LNCaP clone FGC (cell line): ENCODE data around the gene FOXP1.

Experiments
- DNase-seq: peaks from one replicate; pipeline ENCODE4 v3.0.0-alpha.2; 2011; ENCODE audit warnings: low read depth
- H3K4me3 ChIP-seq: 2 replicates; pipeline ENCODE4 v1.5.1; 2011; ENCODE audit warnings: mild to moderate bottlenecking, low read depth, low read length, control low read depth
- CTCF ChIP-seq: IDR thresholded peaks from 2 replicates; pipeline ENCODE4 v1.5.1; 2012; ENCODE audit warnings: mild to moderate bottlenecking; ENCODE audit not compliant: control insufficient read depth, insufficient read depth; ENCODE audit errors: extremely low read depth

Gene FOXP1

GRCh38 chr3:71366988-71367604 is 216.4 kb downstream of the FOXP1 start:
- no peak for TF ChIP-seq CTCF
- DNase-seq = no peak
- H3K4me3 ChIP-seq = no peak overlapping the region

GRCh38 chr3:71361334-71361890 is 222.1 kb downstream of the FOXP1 start:
- peak; percentile 13 for DNase-seq
- no peak for TF ChIP-seq CTCF
- H3K4me3 ChIP-seq = no peak overlapping the region

- TF ChIP-seq CTCF = no peak
- no peak for DNase-seq
- no peak overlapping the region for H3K4me3 ChIP-seq
Measured at GRCh38 chr3:71360764-71361163, 222.8 kb downstream of the FOXP1 start.

GRCh38 chr3:71360180-71360579 is 223.3 kb downstream of the FOXP1 start:
- no peak overlapping the region for H3K4me3 ChIP-seq
- no peak for TF ChIP-seq CTCF
- DNase-seq = no peak

- no peak for DNase-seq
- TF ChIP-seq CTCF = no peak
- no peak overlapping the region for H3K4me3 ChIP-seq
Measured at GRCh38 chr3:71358243-71358642, 225.3 kb downstream of the FOXP1 start.

GRCh38 chr3:71356265-71356664 is 227.3 kb downstream of the FOXP1 start:
- no peak for DNase-seq

More at GRCh38 chr3:71356265-71356664, 227.3 kb downstream of the FOXP1 start:
- no peak overlapping the region for H3K4me3 ChIP-seq
- no peak for TF ChIP-seq CTCF
